Type B pancreatic cell (in vitro differentiated cells): Measurements from ENCODE around the gene DNAI2. TPM values are rescaled to one million over a fixed set of nuclear protein-coding genes. Genes with fewer than 3 reads are reported as not detected.

Experiments used
- DNase-seq: peaks from one replicate; pipeline ENCODE4 v3.0.0; 2021; ENCODE audit warnings: mixed read lengths; ENCODE audit not compliant: unreplicated experiment; ENCODE audit errors: extremely low spot score
- H3K27ac Mint-ChIP-seq: 2 replicates; pipeline ENCODE4 v1.8.0; 2021; ENCODE audit warnings: mild to moderate bottlenecking, mixed read lengths
- H3K27me3 Mint-ChIP-seq: 2 replicates; pipeline ENCODE4 v1.8.0; 2021; ENCODE audit warnings: mixed read lengths
- H3K36me3 Mint-ChIP-seq: 2 replicates; pipeline ENCODE4 v1.8.0; 2021; ENCODE audit warnings: mixed read lengths
- H3K4me1 Mint-ChIP-seq: one replicate; pipeline ENCODE4 v1.8.0; 2021; ENCODE audit warnings: mixed read lengths; ENCODE audit not compliant: unreplicated experiment
- H3K4me3 Mint-ChIP-seq: 2 replicates; pipeline ENCODE4 v1.8.0; 2021; ENCODE audit warnings: mild to moderate bottlenecking, mixed read lengths
- H3K9me3 Mint-ChIP-seq: 2 replicates; pipeline ENCODE4 v1.8.0; 2021; ENCODE audit warnings: mixed read lengths
- CTCF ChIP-seq: fragments of 200-600 bp; sonication (generic); conservative IDR thresholded peaks from 2 replicates; pipeline ENCODE4 v1.5.0; 2021; ENCODE audit warnings: antibody characterized with exemption, mild to moderate bottlenecking
- total RNA-seq: library from RNA; stranded (reverse); gene quantifications from 2 replicates; pipeline ENCODE4 v1.2.1, GENCODE V29; 2021; ENCODE audit warnings: low replicate concordance

Gene DNAI2
- total RNA-seq, 1 donor from 2014 or later, result 0.87 TPM

GRCh38 chr17:74307984-74308773 lies 34.1 kb downstream of the DNAI2 start:
- Mint-ChIP-seq H3K27me3 (no peaks in the 10 kb centered on the region), H3K4me3 (no peak overlapping the region), H3K4me1 (no peaks in the 10 kb centered on the region), H3K36me3 (no peaks in the 10 kb centered on the region), H3K9me3 (no peaks in the 10 kb centered on the region), H3K27ac (no peak overlapping the region)
- no peak for TF ChIP-seq CTCF
- DNase-seq, result no peak

- DNase-seq, result no peak
- Mint-ChIP-seq H3K9me3 (no peaks in the 10 kb centered on the region), H3K36me3 (no peaks in the 10 kb centered on the region), H3K4me3 (no peak overlapping the region), H3K27ac (no peak overlapping the region), H3K27me3 (no peaks in the 10 kb centered on the region), H3K4me1 (no peaks in the 10 kb centered on the region)
- no peak for TF ChIP-seq CTCF
Measured at GRCh38 chr17:74309902-74310301, 35.9 kb downstream of the DNAI2 start.

GRCh38 chr17:74314877-74315276 lies 40.8 kb downstream of the DNAI2 start:
- H3K4me3 Mint-ChIP-seq, result no peak overlapping the region
- H3K4me1 Mint-ChIP-seq, result peaks cover 5% of the 10 kb centered on the region
- H3K27me3 Mint-ChIP-seq, result peaks cover 6% of the 10 kb centered on the region
- no peak overlapping the region for H3K27ac Mint-ChIP-seq
- H3K36me3 Mint-ChIP-seq, result no peaks in the 10 kb centered on the region
- DNase-seq, result no peak
- no peak for TF ChIP-seq CTCF
- H3K9me3 Mint-ChIP-seq, result no peaks in the 10 kb centered on the region

GRCh38 chr17:74316220-74316619 lies 42.2 kb downstream of the DNAI2 start:
- DNase-seq, result no peak
- H3K27ac Mint-ChIP-seq, result no peak overlapping the region
- H3K36me3 Mint-ChIP-seq, result no peaks in the 10 kb centered on the region
- no peaks in the 10 kb centered on the region for H3K9me3 Mint-ChIP-seq
- H3K4me1 Mint-ChIP-seq, result peaks cover 5% of the 10 kb centered on the region
- no peak overlapping the region for H3K4me3 Mint-ChIP-seq
- peaks cover 14% of the 10 kb centered on the region for H3K27me3 Mint-ChIP-seq
- TF ChIP-seq CTCF, result no peak

- DNase-seq, result no peak
- Mint-ChIP-seq H3K27ac (no peak overlapping the region), H3K9me3 (no peaks in the 10 kb centered on the region), H3K36me3 (no peaks in the 10 kb centered on the region), H3K4me3 (no peak overlapping the region), H3K27me3 (peaks cover 23% of the 10 kb centered on the region), H3K4me1 (peaks cover 5% of the 10 kb centered on the region)
- no peak for TF ChIP-seq CTCF
Measured at GRCh38 chr17:74317071-74317470, 43.0 kb downstream of the DNAI2 start.
